ENCODE results near the gene FBRSL1. TPM values are rescaled to one million over a fixed set of nuclear protein-coding genes. Genes with fewer than 3 reads are reported as not detected.

FBRSL1 gene
- total and polyA plus RNA-seq, 3 donors from 2014 or later: 51.1 to 98.9 (median 88.3) TPM

GRCh38 chr12:132548430-132549058 lies 58.6 kb downstream of the FBRSL1 start:
- no peaks in the 10 kb centered on the region for H3K4me1 ChIP-seq
- H3K36me3 ChIP-seq (ENCODE audit: low read depth, missing control alignments): no peaks in the 10 kb centered on the region
- intact Hi-C loops (cut with DNase I; ENCODE audit: low total_unique reads): no loop called here
- no peak for TF ChIP-seq CTCF (IDR thresholded peaks at IDR 0.05)
- no peak for TF ChIP-seq POLR2A (IDR thresholded peaks at IDR 0.05)
- H3K4me3 ChIP-seq: no peak overlapping the region
- WGBS, 2 donors: 79 to 95% methylated on average over 14 to 24 of the region's 28 CpGs
- no peak for DNase-seq
- no peaks in the 10 kb centered on the region for H3K9me3 ChIP-seq
- H3K27ac ChIP-seq: no peak overlapping the region
- H3K27me3 ChIP-seq: no peaks in the 10 kb centered on the region

DNA sequence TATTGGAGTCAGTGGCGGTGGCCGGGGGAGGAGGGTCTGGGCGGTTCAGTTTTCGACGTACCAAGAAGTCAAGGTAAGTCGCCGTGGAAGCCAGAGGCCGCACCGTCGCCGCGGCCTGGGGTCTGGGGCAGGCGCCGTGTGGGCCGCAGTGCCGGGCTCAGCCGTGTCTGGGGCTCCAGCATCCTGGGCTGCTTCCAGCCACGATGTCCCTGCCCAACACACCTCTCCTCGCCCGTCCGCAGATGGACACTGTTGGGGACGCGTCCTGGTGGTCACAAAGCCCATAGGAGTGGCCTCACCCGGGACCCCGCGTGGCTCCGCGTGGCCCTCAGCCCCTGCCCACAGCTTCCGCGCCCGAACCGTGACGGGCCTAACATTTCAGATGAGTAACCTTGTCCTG lies 59.1 kb downstream of the FBRSL1 start:
- no peaks in the 10 kb centered on the region for H3K27me3 ChIP-seq
- TF ChIP-seq POLR2A (IDR thresholded peaks at IDR 0.05): no peak
- TF ChIP-seq CTCF (IDR thresholded peaks at IDR 0.05): no peak
- no peak overlapping the region for H3K27ac ChIP-seq
- intact Hi-C loops (cut with DNase I; ENCODE audit: low total_unique reads): no loop called here
- WGBS, 2 donors: 97 to 99% methylated on average over 11 to 33 of the region's 33 CpGs
- H3K9me3 ChIP-seq: no peaks in the 10 kb centered on the region
- H3K4me3 ChIP-seq: no peak overlapping the region
- DNase-seq: no peak
- no peaks in the 10 kb centered on the region for H3K36me3 ChIP-seq (ENCODE audit: low read depth, missing control alignments)
- no peaks in the 10 kb centered on the region for H3K4me1 ChIP-seq

- TF ChIP-seq POLR2A (IDR thresholded peaks at IDR 0.05): no peak
- whole genome bisulfite sequencing, 2 donors: 69 to 70% methylated on average over 18 to 43 of the region's 43 CpGs
These were observed 60.3 kb downstream of the FBRSL1 start for GRCh38 chr12:132550014-132550802.

GRCh38 chr12:132550830-132551640 lies 61.1 kb downstream of the FBRSL1 start:
- Histone ChIP-seq H3K4me3 (no peak overlapping the region), H3K27me3 (no peaks in the 10 kb centered on the region), H3K4me1 (no peaks in the 10 kb centered on the region), H3K27ac (no peak overlapping the region), H3K9me3 (no peaks in the 10 kb centered on the region), H3K36me3 (ENCODE audit: low read depth, missing control alignments) (no peaks in the 10 kb centered on the region)
- TF ChIP-seq POLR2A (IDR thresholded peaks at IDR 0.05): no peak
- no peak for TF ChIP-seq CTCF (IDR thresholded peaks at IDR 0.05)
- WGBS, 2 donors: 82 to 85% methylated on average over 18 to 30 of the region's 30 CpGs
- no peak for DNase-seq
- intact Hi-C loops (cut with DNase I; ENCODE audit: low total_unique reads): no loop called here

More at GRCh38 chr12:132550014-132550802, 60.3 kb downstream of the FBRSL1 start:
- H3K4me3 ChIP-seq: no peak overlapping the region
- no peak overlapping the region for H3K27ac ChIP-seq
- H3K36me3 ChIP-seq (ENCODE audit: low read depth, missing control alignments): no peaks in the 10 kb centered on the region
- H3K4me1 ChIP-seq: no peaks in the 10 kb centered on the region
- DNase-seq: peak; percentile 44
- no peaks in the 10 kb centered on the region for H3K9me3 ChIP-seq
- H3K27me3 ChIP-seq: no peaks in the 10 kb centered on the region
- intact Hi-C loops (cut with DNase I; ENCODE audit: low total_unique reads): no loop called here

DNA sequence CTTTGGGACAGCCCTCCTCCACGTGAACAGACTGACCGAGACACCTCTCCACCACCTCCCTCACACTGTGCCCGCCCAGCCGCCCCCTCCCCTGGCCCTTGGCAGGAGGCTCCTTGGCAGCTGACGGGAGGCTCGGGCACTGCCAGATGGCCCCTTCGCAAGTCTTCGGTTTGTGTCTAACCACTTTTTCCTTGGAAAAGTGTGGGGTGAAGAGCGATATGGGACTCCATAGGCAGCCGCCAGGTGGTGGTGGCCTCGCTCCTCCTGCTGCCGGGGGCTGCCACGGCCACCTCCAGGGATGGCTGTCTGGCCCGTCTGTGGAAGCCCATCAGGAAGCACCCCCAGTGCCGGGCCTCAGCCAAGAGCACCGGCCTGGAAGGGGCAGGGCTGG lies 61.7 kb downstream of the FBRSL1 start:
- WGBS, 2 donors: 77 to 96% methylated on average over 9 to 16 of the region's 16 CpGs
- intact Hi-C loops (cut with DNase I; ENCODE audit: low total_unique reads): no loop called here
- no peaks in the 10 kb centered on the region for H3K9me3 ChIP-seq
- H3K27me3 ChIP-seq: no peaks in the 10 kb centered on the region
- DNase-seq: no peak
- TF ChIP-seq POLR2A (IDR thresholded peaks at IDR 0.05) (no peak), CTCF (IDR thresholded peaks at IDR 0.05) (no peak)
- no peak overlapping the region for H3K27ac ChIP-seq
- H3K4me1 ChIP-seq: no peaks in the 10 kb centered on the region
- H3K36me3 ChIP-seq (ENCODE audit: low read depth, missing control alignments): no peaks in the 10 kb centered on the region
- no peak overlapping the region for H3K4me3 ChIP-seq
